ENCODE results near the gene C10orf53.

DNA sequence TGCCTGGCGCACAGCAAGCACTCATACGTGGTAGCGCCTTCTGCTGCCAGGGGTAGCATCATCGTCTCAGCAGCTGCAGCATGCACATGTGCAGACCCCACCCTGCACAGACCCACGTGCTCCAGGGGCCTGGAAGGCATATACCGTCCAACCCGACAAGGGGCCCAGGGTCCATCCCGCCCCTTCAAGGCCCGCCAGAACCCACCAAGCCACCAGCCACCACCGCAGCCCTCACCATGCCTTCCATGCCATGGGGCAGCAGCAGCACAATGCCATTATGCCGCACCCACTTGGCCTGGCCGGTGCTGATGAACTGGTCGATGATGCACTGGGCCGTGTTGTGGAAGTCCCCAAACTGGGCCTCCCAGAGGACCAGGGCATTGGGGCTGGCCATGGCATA is 60.0 kb downstream of the C10orf53 start:
- TF ChIP-seq TAF1 (IDR thresholded peaks at IDR 0.05; ENCODE audit: low read depth, low read length) (no peak), POLR2A (IDR thresholded peaks at IDR 0.05; ENCODE audit: low read depth, low read length) (no peak), POLR2AphosphoS5 (IDR thresholded peaks at IDR 0.05; ENCODE audit: low read depth, low read length) (no peak), SPI1 (IDR thresholded peaks at IDR 0.05; ENCODE audit: low read depth, low read length) (no peak), PAX5 (IDR thresholded peaks at IDR 0.05; ENCODE audit: insufficient read depth, low read length, severe bottlenecking) (no peak)
